K562 (cell line): Measurements from ENCODE around the gene ZNF689.

Source experiments
- ATF2 ChIP-seq: sonication (generic); formaldehyde crosslinking; IDR thresholded peaks from 2 replicates; pipeline ENCODE4 v1.8.1; 2022; ENCODE audit warnings: missing genetic modification reagents
- GABPA ChIP-seq: fragments of 200-800 bp; sonication (Bioruptor generic); conservative IDR thresholded peaks from 2 replicates; pipeline ENCODE4 v1.6.1; 2016; ENCODE audit warnings: low read depth, missing genetic modification characterization, missing compliant biosample characterization
- HOMEZ ChIP-seq: fragments of 250-450 bp; sonication (Bioruptor Pico); IDR thresholded peaks from 2 replicates; pipeline ENCODE4 v1.4.0; 2020; ENCODE audit warnings: mild to moderate bottlenecking, moderate library complexity
- KLF6 ChIP-seq: fragments of 250-450 bp; sonication (Bioruptor Pico); IDR thresholded peaks from 2 replicates; pipeline ENCODE4 v1.4.0; 2020; ENCODE audit warnings: mild to moderate bottlenecking, moderate library complexity, borderline replicate concordance
- POLR2AphosphoS2 ChIP-seq: IDR thresholded peaks from 2 replicates; pipeline ENCODE4 v1.6.1; 2012; ENCODE audit warnings: low read length, improper control_type of control experiment
- REST ChIP-seq, 2 experiments: fragments of 450-650 bp; formaldehyde crosslinking in 1 of 2; IDR thresholded peaks; 2 replicates each; pipeline versions ENCODE4 v1.4.0 to v1.6.1; 2014 to 2020; ENCODE audit warnings: mild to moderate bottlenecking in 2 of 2, borderline replicate concordance in 1 of 2, low read depth in 1 of 2
- TAL1 ChIP-seq: fragments of 450-650 bp; IDR thresholded peaks from 2 replicates; pipeline ENCODE4 v1.6.1; 2016; ENCODE audit warnings: mild to moderate bottlenecking
- ZBTB2 ChIP-seq: fragments of 450-650 bp; IDR thresholded peaks from 2 replicates; pipeline ENCODE4 v1.6.1; 2016; ENCODE audit warnings: antibody characterized with exemption

- TF ChIP-seq ATF2 (CRISPR knock-in tag), result no peak
- no peak for TF ChIP-seq KLF6 (CRISPR knock-in tag)
- no peak for TF ChIP-seq POLR2AphosphoS2
- TF ChIP-seq ZBTB2, result no peak
- no peak for TF ChIP-seq GABPA (tag)
- TF ChIP-seq TAL1, result no peak
- no peak for TF ChIP-seq REST (IDR thresholded peaks at IDR 0.05; ENCODE audit: borderline replicate concordance)
- TF ChIP-seq REST (CRISPR knock-in tag; IDR thresholded peaks at IDR 0.05; ENCODE audit: low read depth), result no peak
- TF ChIP-seq HOMEZ (CRISPR knock-in tag), result no peak
Measured at GRCh38 chr16:30652718-30653117, 42.5 kb upstream of the ZNF689 start.
